Osteocyte (in vitro differentiated cells): ENCODE results near the gene XIRP2. TPM values are rescaled to one million over a fixed set of nuclear protein-coding genes. Genes with fewer than 3 reads are reported as not detected.

Experiments
- DNase-seq: peaks from one replicate; pipeline ENCODE4 v3.0.0; 2021; ENCODE audit warnings: mixed read lengths; ENCODE audit not compliant: unreplicated experiment; ENCODE audit errors: extremely low spot score
- H3K27ac Mint-ChIP-seq: one replicate; pipeline ENCODE4 v1.8.0; 2021; ENCODE audit warnings: mild to moderate bottlenecking, mixed read lengths; ENCODE audit not compliant: unreplicated experiment
- H3K27me3 Mint-ChIP-seq: one replicate; pipeline ENCODE4 v1.8.0; 2021; ENCODE audit warnings: mixed read lengths; ENCODE audit not compliant: unreplicated experiment
- H3K36me3 Mint-ChIP-seq: one replicate; pipeline ENCODE4 v1.8.0; 2021; ENCODE audit warnings: mixed read lengths; ENCODE audit not compliant: unreplicated experiment
- H3K4me1 Mint-ChIP-seq: one replicate; pipeline ENCODE4 v1.8.0; 2021; ENCODE audit warnings: mixed read lengths; ENCODE audit not compliant: unreplicated experiment
- H3K4me3 Mint-ChIP-seq: one replicate; pipeline ENCODE4 v1.8.0; 2021; ENCODE audit warnings: mild to moderate bottlenecking, moderate library complexity, mixed read lengths; ENCODE audit not compliant: unreplicated experiment
- H3K9me3 Mint-ChIP-seq: one replicate; pipeline ENCODE4 v1.8.0; 2021; ENCODE audit warnings: mixed read lengths; ENCODE audit not compliant: unreplicated experiment
- total RNA-seq: library from RNA; stranded (reverse); gene quantifications from 2 replicates; pipeline ENCODE4 v1.2.1, GENCODE V29; 2021
- TF ChIP-seq, protein P1 (sequence below): fragments of 200-600 bp; sonication (generic); IDR thresholded peaks from 2 replicates; pipeline ENCODE4 v1.5.0; 2021; ENCODE audit warnings: antibody characterized with exemption, mild to moderate bottlenecking, moderate library complexity

XIRP2 gene
- total RNA-seq, 1 donor from 2014 or later = 0.08 TPM

DNA sequence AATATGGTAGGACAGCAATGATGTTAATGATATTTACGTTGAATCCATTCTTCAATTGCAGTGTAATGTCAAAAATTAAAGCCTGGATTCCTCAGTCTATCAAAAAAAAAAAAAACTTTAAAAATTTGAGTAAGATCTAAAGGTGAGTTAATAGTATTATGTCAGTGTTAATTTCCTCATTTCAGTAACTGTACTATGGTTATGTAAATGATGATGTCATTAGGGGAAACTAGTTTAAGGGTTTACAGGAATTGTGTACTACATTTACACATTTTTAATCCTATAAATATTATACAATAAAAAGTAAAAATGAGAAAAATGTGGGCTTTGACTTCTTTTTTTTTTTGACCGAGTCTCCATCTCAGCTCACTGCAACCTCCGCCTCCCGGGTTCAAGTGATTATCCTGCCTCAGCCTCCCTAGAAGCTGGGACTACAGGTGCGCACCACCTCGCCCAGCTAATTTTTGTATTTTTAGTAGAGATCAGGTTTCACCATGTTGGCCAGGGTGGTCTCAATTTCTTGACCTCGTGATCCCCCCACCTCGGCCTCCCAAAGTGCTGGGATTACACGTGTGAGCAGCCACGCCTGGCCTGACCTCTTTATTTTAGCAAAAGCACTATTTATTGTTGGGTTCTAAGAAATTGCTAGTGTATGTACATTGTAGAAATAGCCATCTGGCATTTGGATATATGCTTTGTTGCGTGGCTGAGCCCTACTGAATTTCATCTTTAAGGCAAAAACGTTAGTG is 106.5 kb downstream of the XIRP2 start:
- Mint-ChIP-seq H3K27ac (no peak overlapping the region), H3K4me3 (no peak overlapping the region), H3K36me3 (no peaks in the 10 kb centered on the region), H3K27me3 (no peaks in the 10 kb centered on the region), H3K9me3 (peaks cover 4% of the 10 kb centered on the region), H3K4me1 (no peaks in the 10 kb centered on the region)
- TF ChIP-seq, protein P1, sequence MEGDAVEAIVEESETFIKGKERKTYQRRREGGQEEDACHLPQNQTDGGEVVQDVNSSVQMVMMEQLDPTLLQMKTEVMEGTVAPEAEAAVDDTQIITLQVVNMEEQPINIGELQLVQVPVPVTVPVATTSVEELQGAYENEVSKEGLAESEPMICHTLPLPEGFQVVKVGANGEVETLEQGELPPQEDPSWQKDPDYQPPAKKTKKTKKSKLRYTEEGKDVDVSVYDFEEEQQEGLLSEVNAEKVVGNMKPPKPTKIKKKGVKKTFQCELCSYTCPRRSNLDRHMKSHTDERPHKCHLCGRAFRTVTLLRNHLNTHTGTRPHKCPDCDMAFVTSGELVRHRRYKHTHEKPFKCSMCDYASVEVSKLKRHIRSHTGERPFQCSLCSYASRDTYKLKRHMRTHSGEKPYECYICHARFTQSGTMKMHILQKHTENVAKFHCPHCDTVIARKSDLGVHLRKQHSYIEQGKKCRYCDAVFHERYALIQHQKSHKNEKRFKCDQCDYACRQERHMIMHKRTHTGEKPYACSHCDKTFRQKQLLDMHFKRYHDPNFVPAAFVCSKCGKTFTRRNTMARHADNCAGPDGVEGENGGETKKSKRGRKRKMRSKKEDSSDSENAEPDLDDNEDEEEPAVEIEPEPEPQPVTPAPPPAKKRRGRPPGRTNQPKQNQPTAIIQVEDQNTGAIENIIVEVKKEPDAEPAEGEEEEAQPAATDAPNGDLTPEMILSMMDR = no peak
- no peak for DNase-seq

DNA sequence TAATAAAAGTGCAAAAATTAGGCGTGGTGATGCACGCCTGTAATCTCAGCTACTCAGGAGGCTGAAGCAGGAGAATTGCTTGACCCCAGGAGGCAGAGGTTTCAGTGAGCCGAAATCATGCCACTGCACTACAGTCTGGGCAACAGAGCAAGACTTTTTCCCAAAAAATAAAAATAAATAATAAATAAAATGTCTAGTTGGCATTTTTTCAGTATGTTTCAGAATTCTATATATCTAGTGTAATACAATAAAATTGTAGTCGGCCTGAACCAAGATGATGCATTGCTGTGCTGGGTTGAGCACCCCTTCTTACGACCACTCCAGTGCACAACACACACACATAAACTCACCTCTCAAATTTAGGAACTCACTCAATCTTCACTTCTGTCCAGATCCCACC is 108.2 kb downstream of the XIRP2 start:
- no peaks in the 10 kb centered on the region for H3K4me1 Mint-ChIP-seq
- peaks cover 4% of the 10 kb centered on the region for H3K9me3 Mint-ChIP-seq
- DNase-seq = no peak
- H3K27me3 Mint-ChIP-seq = no peaks in the 10 kb centered on the region
- H3K4me3 Mint-ChIP-seq = no peak overlapping the region
- no peaks in the 10 kb centered on the region for H3K36me3 Mint-ChIP-seq
- H3K27ac Mint-ChIP-seq = no peak overlapping the region
- TF ChIP-seq, protein P1 = no peak

DNA sequence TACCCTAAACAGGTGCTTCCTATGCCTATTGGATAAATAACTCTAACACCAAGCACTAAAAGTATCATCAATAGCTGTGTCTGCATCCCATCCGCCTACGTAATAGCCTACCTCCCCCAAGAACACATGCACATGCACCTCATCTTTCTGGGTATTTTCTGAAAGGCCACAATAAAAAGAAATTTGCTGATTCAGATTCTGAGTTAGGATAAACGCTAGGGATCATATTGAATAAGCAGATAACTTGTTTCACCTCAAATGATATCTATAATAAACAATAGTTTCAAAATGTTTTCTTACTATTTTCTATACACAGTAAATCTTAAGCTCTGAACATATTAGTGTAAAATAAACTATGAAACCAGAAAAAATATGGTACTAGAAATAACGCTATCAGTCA is 112.9 kb downstream of the XIRP2 start:
- TF ChIP-seq, protein P1 = no peak
- Mint-ChIP-seq H3K9me3 (no peaks in the 10 kb centered on the region), H3K27ac (no peak overlapping the region), H3K36me3 (no peaks in the 10 kb centered on the region), H3K27me3 (no peaks in the 10 kb centered on the region), H3K4me1 (no peaks in the 10 kb centered on the region), H3K4me3 (no peak overlapping the region)
- no peak for DNase-seq

DNA sequence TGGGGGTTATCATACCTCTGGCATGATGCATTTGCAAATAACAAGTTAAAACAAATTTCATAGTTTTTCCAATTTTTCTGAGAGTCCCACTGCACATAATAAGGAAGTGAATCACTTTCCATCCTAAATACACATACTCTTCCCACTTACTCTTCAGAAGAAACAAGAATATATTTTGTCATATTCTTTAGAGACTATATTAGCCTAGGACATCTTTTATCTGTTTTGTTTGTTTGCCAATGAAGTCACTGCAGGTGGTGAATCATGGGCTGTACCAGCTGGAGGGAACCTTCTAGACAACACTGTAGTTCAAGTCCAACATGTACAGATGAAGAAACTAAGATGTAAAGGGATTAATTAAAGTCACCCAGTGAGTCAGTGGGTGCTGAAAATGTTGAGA is 116.8 kb downstream of the XIRP2 start:
- no peak for DNase-seq
- H3K4me3 Mint-ChIP-seq = no peak overlapping the region
- H3K9me3 Mint-ChIP-seq = no peaks in the 10 kb centered on the region
- H3K36me3 Mint-ChIP-seq = no peaks in the 10 kb centered on the region
- H3K27me3 Mint-ChIP-seq = no peaks in the 10 kb centered on the region
- TF ChIP-seq, protein P1 = no peak
- H3K27ac Mint-ChIP-seq = no peak overlapping the region
- H3K4me1 Mint-ChIP-seq = no peaks in the 10 kb centered on the region

DNA sequence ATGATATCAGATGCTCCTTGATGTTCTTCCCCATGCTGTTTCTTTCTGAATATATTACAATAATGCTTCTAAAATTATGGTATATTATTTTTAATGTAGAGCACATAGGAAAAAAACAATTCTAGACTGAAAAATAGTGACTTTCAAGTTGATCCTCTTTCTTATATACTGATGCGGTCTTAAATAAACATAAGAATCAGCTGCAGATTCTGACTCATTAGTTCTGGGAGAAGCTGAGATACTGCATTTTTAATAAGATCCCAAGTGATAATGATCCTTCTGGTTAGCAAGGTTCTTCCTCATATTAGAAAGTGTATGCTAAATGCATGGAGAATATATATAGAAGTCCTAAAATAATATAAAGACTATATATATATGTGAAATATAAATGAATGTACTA is 124.9 kb downstream of the XIRP2 start:
- Mint-ChIP-seq H3K9me3 (no peaks in the 10 kb centered on the region), H3K4me1 (no peaks in the 10 kb centered on the region), H3K36me3 (no peaks in the 10 kb centered on the region), H3K27ac (no peak overlapping the region), H3K27me3 (no peaks in the 10 kb centered on the region), H3K4me3 (no peak overlapping the region)
- DNase-seq = no peak
- TF ChIP-seq, protein P1 = no peak
